IMR-90 (cell line): ENCODE measurements around the gene FGF12. TPM values are rescaled to one million over a fixed set of nuclear protein-coding genes. Genes with fewer than 3 reads are reported as not detected.

Source experiments
- ATAC-seq: fragments of 200-7000 bp; cut with Tn5 transposase; 2 replicates; pipeline ENCODE4 v1.9.1; 2020; ENCODE audit warnings: low read depth, mild to moderate bottlenecking, moderate library complexity
- BruUV-seq: library from RNA; stranded (reverse); fragments of 400-500 nt; replicated peaks from 2 replicates; lab custom pipeline; 2021; lab: Mats Ljungman, UMichigan
- CTCF ChIA-PET: fragments of 300-600 bp; formaldehyde crosslinking; extraction: SDS; loops from one replicate; lab custom pipeline; 2021; ENCODE audit warnings: antibody characterized with exemption; lab: Yijun Ruan, JAX
- POLR2A ChIA-PET: fragments of 300-600 bp; sonication (Branson Sonifier 250); formaldehyde crosslinking; loops from one replicate; lab custom pipeline; 2022; ENCODE audit warnings: antibody characterized with exemption; ENCODE audit not compliant: unreplicated experiment; lab: Charles Lee
- DNase-seq: peaks from one replicate; pipeline ENCODE4 v3.0.0; 2013
- H2AFZ ChIP-seq: replicated peaks from 2 replicates; pipeline ENCODE3; 2013; ENCODE audit warnings: low read length, mild to moderate bottlenecking; ENCODE audit not compliant: poor library complexity
- H2AK5ac ChIP-seq: 2 replicates; pipeline ENCODE4 v1.6.1; 2013; ENCODE audit warnings: low read depth, low read length, inconsistent platforms
- H2AK9ac ChIP-seq: replicated peaks from 2 replicates; pipeline ENCODE3; 2013; ENCODE audit warnings: mild to moderate bottlenecking, low read depth, low read length, moderate library complexity; ENCODE audit not compliant: poor library complexity
- H2BK120ac ChIP-seq: 2 replicates; pipeline ENCODE4 v1.6.1; 2013; ENCODE audit warnings: low read depth, low read length, inconsistent platforms
- H2BK15ac ChIP-seq: 3 replicates; pipeline ENCODE4 v1.6.1; 2013; ENCODE audit warnings: low read depth, low read length, inconsistent platforms
- H2BK20ac ChIP-seq: 2 replicates; pipeline ENCODE4 v1.6.1; 2013; ENCODE audit warnings: low read depth, mild to moderate bottlenecking, inconsistent platforms, low read length, moderate library complexity
- H2BK5ac ChIP-seq: 2 replicates; pipeline ENCODE4 v1.6.1; 2013; ENCODE audit warnings: mild to moderate bottlenecking, low read depth, low read length, inconsistent platforms; ENCODE audit not compliant: poor library complexity, severe bottlenecking
- H3K14ac ChIP-seq: replicated peaks from 2 replicates; pipeline ENCODE4 v1.6.1; 2013; ENCODE audit warnings: low read depth, low read length, inconsistent platforms
- H3K18ac ChIP-seq: 2 replicates; pipeline ENCODE4 v1.6.1; 2013; ENCODE audit warnings: low read depth, low read length, control low read depth
- H3K23ac ChIP-seq: 2 replicates; pipeline ENCODE4 v1.6.1; 2013; ENCODE audit warnings: low read depth, low read length, inconsistent platforms
- H3K27ac ChIP-seq: 2 replicates; pipeline ENCODE4 v1.5.1; 2013; ENCODE audit warnings: mild to moderate bottlenecking, control low read depth, low read length; ENCODE audit not compliant: insufficient read depth
- H3K27me3 ChIP-seq: 2 replicates; pipeline ENCODE4 v1.6.1; 2013; ENCODE audit warnings: low read length; ENCODE audit not compliant: control insufficient read depth, insufficient read depth
- H3K36me3 ChIP-seq: 2 replicates; pipeline ENCODE4 v1.6.1; 2013; ENCODE audit warnings: low read length, mixed read lengths; ENCODE audit not compliant: control insufficient read depth, insufficient read depth
- H3K4ac ChIP-seq: 2 replicates; pipeline ENCODE4 v1.6.1; 2013; ENCODE audit warnings: low read depth, low read length, inconsistent platforms
- H3K4me1 ChIP-seq: 2 replicates; pipeline ENCODE4 v1.6.1; 2013; ENCODE audit warnings: low read length, mixed read lengths; ENCODE audit not compliant: control insufficient read depth, insufficient read depth
- H3K4me2 ChIP-seq: 2 replicates; pipeline ENCODE4 v1.6.1; 2013; ENCODE audit warnings: low read depth, mild to moderate bottlenecking, control low read depth, low read length, moderate library complexity
- H3K4me3 ChIP-seq: 2 replicates; pipeline ENCODE4 v1.5.1; 2013; ENCODE audit warnings: low read depth, mild to moderate bottlenecking, control low read depth, low read length, moderate library complexity; ENCODE audit not compliant: insufficient read depth
- H3K56ac ChIP-seq: 2 replicates; pipeline ENCODE4 v1.6.1; 2013; ENCODE audit warnings: low read length, inconsistent platforms; ENCODE audit not compliant: insufficient read depth; ENCODE audit errors: extremely low read depth
- H3K79me1 ChIP-seq, 2 experiments: 2 replicates each; pipeline ENCODE4 v1.6.1; 2013; ENCODE audit warnings: low read length in 2 of 2, inconsistent platforms in 1 of 2, low read depth in 1 of 2
- H3K9ac ChIP-seq: 2 replicates; pipeline ENCODE4 v1.6.1; 2013; ENCODE audit warnings: low read depth, low read length, control low read depth
- H3K9me1 ChIP-seq: 2 replicates; pipeline ENCODE4 v1.6.1; 2013; ENCODE audit warnings: low read length, inconsistent platforms; ENCODE audit not compliant: insufficient read depth
- H3K9me3 ChIP-seq: 2 replicates; pipeline ENCODE4 v1.6.1; 2013; ENCODE audit warnings: low read length; ENCODE audit not compliant: control insufficient read depth, insufficient read depth
- H4K20me1 ChIP-seq: 2 replicates; pipeline ENCODE4 v1.6.1; 2013; ENCODE audit warnings: low read length, inconsistent platforms; ENCODE audit not compliant: insufficient read depth
- H4K5ac ChIP-seq: 2 replicates; pipeline ENCODE4 v1.6.1; 2013; ENCODE audit warnings: mild to moderate bottlenecking, low read depth, low read length, control low read depth
- H4K8ac ChIP-seq, 2 experiments: 2 replicates each; pipeline ENCODE4 v1.6.1; 2013; ENCODE audit warnings: low read depth in 2 of 2, low read length in 2 of 2, control low read depth in 1 of 2, inconsistent platforms in 1 of 2
- H4K91ac ChIP-seq: 2 replicates; pipeline ENCODE4 v1.6.1; 2013; ENCODE audit warnings: low read depth, low read length, inconsistent platforms; ENCODE audit not compliant: insufficient read depth
- CEBPB ChIP-seq: IDR thresholded peaks from 2 replicates; pipeline ENCODE4 v1.6.1; 2012; ENCODE audit warnings: low read depth, low read length, improper control_type of control experiment
- CTCF ChIP-seq: conservative IDR thresholded peaks from 2 replicates; pipeline ENCODE4 v1.5.1; 2012; ENCODE audit warnings: mild to moderate bottlenecking, low read depth, low read length, improper control_type of control experiment
- FOS ChIP-seq: fragments of 150-350 bp; IDR thresholded peaks from 2 replicates; pipeline ENCODE4 v1.6.1; 2016; ENCODE audit warnings: low read depth, low read length
- MAZ ChIP-seq: IDR thresholded peaks from 2 replicates; pipeline ENCODE4 v1.6.1; 2012; ENCODE audit warnings: low read depth, mild to moderate bottlenecking, low read length, improper control_type of control experiment, moderate library complexity, borderline replicate concordance
- MXI1 ChIP-seq: IDR thresholded peaks from 2 replicates; pipeline ENCODE4 v1.6.1; 2012; ENCODE audit warnings: low read depth, mild to moderate bottlenecking, low read length, moderate library complexity, borderline replicate concordance
- POLR2A ChIP-seq: IDR thresholded peaks from 2 replicates; pipeline ENCODE4 v1.6.1; 2012; ENCODE audit warnings: mild to moderate bottlenecking, low read depth, low read length
- RAD21 ChIP-seq: IDR thresholded peaks from 2 replicates; pipeline ENCODE4 v1.6.1; 2012; ENCODE audit warnings: low read length, improper control_type of control experiment
- RCOR1 ChIP-seq: IDR thresholded peaks from 2 replicates; pipeline ENCODE4 v1.6.1; 2012; ENCODE audit warnings: mild to moderate bottlenecking, low read length, improper control_type of control experiment; ENCODE audit not compliant: insufficient replicate concordance
- RFX5 ChIP-seq: IDR thresholded peaks from 2 replicates; pipeline ENCODE4 v1.8.0; 2012; ENCODE audit warnings: low read depth, mild to moderate bottlenecking, low read length, moderate library complexity
- USF2 ChIP-seq: fragments of 150-350 bp; IDR thresholded peaks from 2 replicates; pipeline ENCODE4 v1.6.1; 2017; ENCODE audit warnings: mild to moderate bottlenecking, antibody characterized with exemption, low read length, low read depth
- WGBS, 2 experiments: methylation state at CpG; one replicate each; pipeline versions ENCODE4 v1.1.5 to v1.1.7; 2013; ENCODE audit warnings: missing lambda C conversion rate in 2 of 2; ENCODE audit not compliant: insufficient read length in 1 of 2; ENCODE audit errors: extremely low coverage in 2 of 2; 5-methylcytosine and 5-hydroxymethylcytosine counted together
- dilution Hi-C: fragments of 300-500 bp; cut with HindIII; formaldehyde crosslinking; loops from one replicate; pipeline ENCODE4 v1.14.3; 2018; ENCODE audit warnings: low sequenced_read_pairs; ENCODE audit not compliant: unreplicated experiment
- in situ Hi-C: fragments of 300-500 bp; cut with MboI; formaldehyde crosslinking; loops from 3 replicates; pipeline ENCODE4 v1.14.3; 2019; ENCODE audit warnings: low sequenced_read_pairs, inconsistent platforms, mixed read lengths
- intact Hi-C: fragments of 100-400 bp; cut with micrococcal nuclease; formaldehyde crosslinking; loops from 2 replicates; pipeline ENCODE4 v1.10.0; 2022
- polyA plus RNA-seq, 3 experiments: library from polyadenylated mRNA; depleted of rRNA; stranded (reverse); fragments of >200 nt; gene quantifications; 2 replicates each; pipeline ENCODE4 v1.2.3, GENCODE V29; 2012; ENCODE audit warnings: low replicate concordance in 1 of 3
- total RNA-seq: library from RNA; depleted of rRNA; stranded (reverse); fragments of >200 nt; gene quantifications from 2 replicates; pipeline ENCODE4 v1.2.3, GENCODE V29; 2012

Gene FGF12
- total and polyA plus RNA-seq, 2 of the 4 experiments (the other 2 are of a cell fraction), result not detected

- Histone ChIP-seq H2BK5ac (no peak overlapping the region), H3K9me1 (no peaks in the 10 kb centered on the region), H3K18ac (no peak overlapping the region), H3K79me1 (no peaks in the 10 kb centered on the region), H4K91ac (no peak overlapping the region), H3K4me1 (no peaks in the 10 kb centered on the region), H3K4me3 (no peak overlapping the region), H3K4me2 (no peak overlapping the region), H3K9ac (no peak overlapping the region), H3K23ac (no peak overlapping the region), H4K5ac (no peak overlapping the region), H4K20me1 (no peaks in the 10 kb centered on the region), H2AK5ac (no peak overlapping the region), H3K56ac (no peak overlapping the region), H2BK120ac (no peak overlapping the region), H3K27ac (no peak overlapping the region), H2AK9ac (no peak overlapping the region), H3K36me3 (no peaks in the 10 kb centered on the region), H4K8ac (no peak overlapping the region), H3K9me3 (peaks cover 3% of the 10 kb centered on the region; the same call in 1 of the 2 replicates), H3K27me3 (no peaks in the 10 kb centered on the region), H3K14ac (no peak overlapping the region), H2AFZ (no peak overlapping the region), H3K4ac (no peak overlapping the region), H2BK15ac (no peak overlapping the region), H2BK20ac (no peak overlapping the region)
- no CpG with 5 or more reads among the region's 1 CpG for WGBS, 2 experiments
- CTCF ChIA-PET, result no interaction called here
- dilution Hi-C loops (no loop called here), intact Hi-C loops (no loop called here), in situ Hi-C loops (no loop called here)
- no peak for DNase-seq
- POLR2A ChIA-PET, result no interaction called here
- ATAC-seq, result no peak
- no TSS peak for BruUV-seq
- TF ChIP-seq RCOR1, result no peak
- no peak for TF ChIP-seq RFX5
- TF ChIP-seq CTCF, result no peak
- no peak for TF ChIP-seq MXI1
- TF ChIP-seq RAD21, result no peak
- no peak for TF ChIP-seq FOS
- TF ChIP-seq CEBPB, result no peak
- TF ChIP-seq POLR2A, result no peak
- no peak for TF ChIP-seq MAZ
- TF ChIP-seq USF2, result no peak
These were observed 480.3 kb downstream of the FGF12 start for GRCh38 chr3:192246847-192247559.
